HepG2 (cell line): Measurements from ENCODE around the gene HINT1. TPM values are rescaled to one million over a fixed set of nuclear protein-coding genes. Genes with fewer than 3 reads are reported as not detected.
A peak's percentile ranks its signal among the peaks of the same experiment; 100 is the strongest.

ENCODE experiments used
- TAF15 ChIP-seq: fragments of 200-400 bp; formaldehyde crosslinking; IDR thresholded peaks from one replicate; pipeline ENCODE4 v1.6.1; 2018; ENCODE audit warnings: mild to moderate bottlenecking, low read depth, low read length; ENCODE audit not compliant: poor library complexity, severe bottlenecking
- YEATS2 ChIP-seq: sonication (generic); formaldehyde crosslinking; IDR thresholded peaks from 2 replicates; pipeline ENCODE4 v1.4.0; 2020; ENCODE audit warnings: missing genetic modification reagents, borderline replicate concordance
- ZBTB20 ChIP-seq: sonication (generic); formaldehyde crosslinking; IDR thresholded peaks from 2 replicates; pipeline ENCODE4 v1.8.1; 2023; ENCODE audit warnings: missing genetic modification reagents, low read depth, mild to moderate bottlenecking, borderline replicate concordance
- ZBTB38 ChIP-seq: sonication (generic); formaldehyde crosslinking; IDR thresholded peaks from 2 replicates; pipeline ENCODE4 v1.5.1; 2020; ENCODE audit warnings: mild to moderate bottlenecking, missing genetic modification reagents
- ZNF143 ChIP-seq: sonication (generic); formaldehyde crosslinking; IDR thresholded peaks from 2 replicates; pipeline ENCODE4 v1.4.0; 2020; ENCODE audit warnings: missing genetic modification reagents
- polyA plus RNA-seq, 8 experiments: library from polyadenylated mRNA; depleted of rRNA in 3 of 8; stranded (reverse) in 7 of 8; unstranded in 1 of 8; fragments of >200 nt; fragmentation: Illumina TruSeq in 4 of 8; extraction: Trizol in 4 of 8; gene quantifications; 2 replicates each; pipeline versions ENCODE4 v1.2.1 to v1.2.3, GENCODE V29; 2011 to 2016; ENCODE audit warnings: low read depth in 4 of 8, missing spikeins in 1 of 8, mixed read lengths in 1 of 8; ENCODE audit not compliant: insufficient read depth in 1 of 8
- total RNA-seq, 5 experiments: library from RNA; depleted of rRNA; stranded (reverse); fragments of >200 nt; fragmentation: Illumina TruSeq; extraction: Trizol; gene quantifications; 2 replicates each; pipeline ENCODE4 v1.2.3, GENCODE V29; 2016; ENCODE audit warnings: low read depth in 1 of 5
- TF ChIP-seq, protein P1 (sequence below): sonication (generic); formaldehyde crosslinking; IDR thresholded peaks from 2 replicates; pipeline ENCODE4 v1.4.0; 2020; ENCODE audit warnings: mild to moderate bottlenecking, missing genetic modification reagents
- TF ChIP-seq, protein P2 (sequence below), 2 experiments: fragments of 450-650 bp in 1 of 2; sonication (generic) in 1 of 2; formaldehyde crosslinking in 1 of 2; IDR thresholded peaks; 2 replicates each; pipeline versions ENCODE4 v1.6.1 to v1.8.0; 2016 to 2022; ENCODE audit warnings: antibody characterized with exemption in 1 of 2, mild to moderate bottlenecking in 1 of 2, missing genetic modification reagents in 1 of 2

The HINT1 gene
- total and polyA plus RNA-seq, 2 of the 13 experiments (the other 11 are each of a cell fraction or from before 2014, with no cell fraction given): 428 to 997 TPM

DNA sequence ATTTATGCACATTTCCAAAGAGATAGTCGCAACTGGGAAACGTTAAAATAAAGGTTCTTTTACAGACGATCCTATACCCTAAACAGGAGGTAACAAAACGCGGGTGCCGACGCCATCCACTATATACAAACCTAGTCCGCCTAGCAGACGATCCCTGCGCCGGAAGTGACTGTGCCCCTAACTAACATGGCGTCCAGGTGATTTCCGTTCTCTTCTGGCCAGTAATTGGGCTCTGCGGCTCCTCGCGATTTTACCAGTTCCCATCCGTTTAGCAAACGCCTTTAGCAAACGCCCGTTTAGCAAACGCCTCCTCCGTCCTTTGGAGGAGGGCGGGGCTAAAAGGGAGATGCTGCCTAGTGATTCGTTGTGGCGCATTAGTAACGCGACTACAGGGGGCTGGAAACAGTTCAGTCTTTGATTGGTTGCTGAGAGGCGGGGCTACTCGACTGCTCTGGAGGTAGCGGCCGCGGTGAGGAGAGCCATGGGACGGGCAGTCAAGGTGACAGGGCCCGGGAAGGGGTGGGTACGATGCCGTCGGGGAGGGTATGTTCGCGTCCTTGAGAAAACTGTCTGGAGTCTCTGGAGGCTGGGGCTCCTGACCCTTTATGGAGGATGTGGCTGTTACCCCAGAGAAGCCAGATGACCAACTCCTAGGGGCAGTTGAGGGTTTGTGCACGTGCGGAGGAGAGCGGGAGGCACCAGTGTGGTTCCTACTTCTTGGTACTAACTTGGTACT, 5.7 kb upstream of the HINT1 start, which contains the start of gene LYRM7 (continued):
- TF ChIP-seq, protein P1, sequence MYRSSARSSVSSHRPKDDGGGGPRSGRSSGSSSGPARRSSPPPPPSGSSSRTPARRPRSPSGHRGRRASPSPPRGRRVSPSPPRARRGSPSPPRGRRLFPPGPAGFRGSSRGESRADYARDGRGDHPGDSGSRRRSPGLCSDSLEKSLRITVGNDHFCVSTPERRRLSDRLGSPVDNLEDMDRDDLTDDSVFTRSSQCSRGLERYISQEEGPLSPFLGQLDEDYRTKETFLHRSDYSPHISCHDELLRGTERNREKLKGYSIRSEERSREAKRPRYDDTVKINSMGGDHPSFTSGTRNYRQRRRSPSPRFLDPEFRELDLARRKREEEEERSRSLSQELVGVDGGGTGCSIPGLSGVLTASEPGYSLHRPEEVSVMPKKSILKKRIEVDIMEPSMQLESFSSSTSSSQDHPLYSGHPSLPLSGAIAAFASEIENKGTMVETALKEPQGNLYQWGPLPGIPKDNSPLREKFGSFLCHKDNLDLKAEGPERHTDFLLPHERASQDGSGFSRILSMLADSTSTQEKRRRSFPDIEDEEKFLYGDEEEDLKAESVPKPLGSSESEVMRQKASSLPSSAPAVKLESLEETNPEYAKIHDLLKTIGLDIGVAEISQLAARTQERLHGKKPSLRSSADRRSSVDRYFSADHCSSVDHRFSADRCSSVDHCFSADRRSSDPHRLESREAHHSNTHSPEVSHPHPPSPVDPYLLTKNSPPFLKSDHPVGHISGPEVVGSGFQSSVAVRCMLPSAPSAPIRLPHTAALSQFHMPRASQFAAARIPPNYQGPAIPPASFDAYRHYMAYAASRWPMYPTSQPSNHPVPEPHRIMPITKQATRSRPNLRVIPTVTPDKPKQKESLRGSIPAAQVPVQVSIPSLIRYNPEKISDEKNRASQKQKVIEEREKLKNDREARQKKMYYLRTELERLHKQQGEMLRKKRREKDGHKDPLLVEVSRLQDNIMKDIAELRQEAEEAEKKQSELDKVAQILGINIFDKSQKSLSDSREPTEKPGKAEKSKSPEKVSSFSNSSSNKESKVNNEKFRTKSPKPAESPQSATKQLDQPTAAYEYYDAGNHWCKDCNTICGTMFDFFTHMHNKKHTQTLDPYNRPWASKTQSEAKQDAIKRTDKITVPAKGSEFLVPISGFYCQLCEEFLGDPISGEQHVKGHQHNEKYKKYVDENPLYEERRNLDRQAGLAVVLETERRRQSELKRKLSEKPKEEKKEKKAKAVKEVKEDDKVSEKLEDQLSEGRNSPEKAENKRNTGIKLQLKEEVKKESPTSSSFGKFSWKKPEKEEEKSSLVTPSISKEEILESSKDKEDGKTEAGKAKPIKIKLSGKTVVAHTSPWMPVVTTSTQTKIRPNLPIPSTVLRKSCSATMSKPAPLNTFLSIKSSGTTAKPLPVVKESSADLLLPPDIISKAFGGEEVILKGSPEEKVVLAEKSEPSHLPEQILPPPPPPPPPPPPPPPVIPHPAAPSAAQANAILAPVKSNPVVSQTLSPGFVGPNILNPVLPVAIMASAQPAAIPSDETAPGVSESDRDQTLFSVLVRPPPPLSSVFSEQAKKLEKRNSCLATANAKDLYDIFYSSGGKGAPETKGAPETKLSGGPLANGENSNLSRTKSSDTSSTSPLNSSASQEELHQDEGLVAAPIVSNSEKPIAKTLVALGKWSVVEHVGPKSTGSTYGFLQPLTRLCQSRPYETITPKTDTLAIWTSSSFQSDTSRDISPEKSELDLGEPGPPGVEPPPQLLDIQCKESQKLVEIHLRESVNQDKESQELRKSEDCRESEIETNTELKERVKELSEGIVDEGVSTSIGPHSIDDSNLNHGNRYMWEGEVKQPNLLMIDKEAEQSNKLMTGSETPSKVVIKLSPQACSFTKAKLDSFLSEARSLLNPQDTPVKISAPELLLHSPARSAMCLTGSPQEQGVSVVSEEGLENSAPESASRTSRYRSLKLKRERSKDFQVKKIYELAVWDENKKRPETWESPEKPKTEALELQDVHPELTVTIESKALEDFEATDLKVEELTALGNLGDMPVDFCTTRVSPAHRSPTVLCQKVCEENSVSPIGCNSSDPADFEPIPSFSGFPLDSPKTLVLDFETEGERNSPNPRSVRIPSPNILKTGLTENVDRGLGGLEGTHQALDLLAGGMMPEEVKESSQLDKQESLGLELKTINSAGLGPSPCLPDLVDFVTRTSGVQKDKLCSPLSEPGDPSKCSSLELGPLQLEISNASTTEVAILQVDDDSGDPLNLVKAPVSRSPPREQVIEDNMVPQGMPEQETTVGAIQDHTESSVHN (CRISPR knock-in tag): no peak
- TF ChIP-seq ZBTB38 (CRISPR knock-in tag) (peak; percentile 23; the same call in 1 of the 2 replicates), ZBTB20 (CRISPR knock-in tag) (0 out of 2 replicates have a peak, but pooled peaks have one; percentile 9), TAF15 (no peak), YEATS2 (peak; percentile 94), ZNF143 (no peak)
- TF ChIP-seq, protein P2, sequence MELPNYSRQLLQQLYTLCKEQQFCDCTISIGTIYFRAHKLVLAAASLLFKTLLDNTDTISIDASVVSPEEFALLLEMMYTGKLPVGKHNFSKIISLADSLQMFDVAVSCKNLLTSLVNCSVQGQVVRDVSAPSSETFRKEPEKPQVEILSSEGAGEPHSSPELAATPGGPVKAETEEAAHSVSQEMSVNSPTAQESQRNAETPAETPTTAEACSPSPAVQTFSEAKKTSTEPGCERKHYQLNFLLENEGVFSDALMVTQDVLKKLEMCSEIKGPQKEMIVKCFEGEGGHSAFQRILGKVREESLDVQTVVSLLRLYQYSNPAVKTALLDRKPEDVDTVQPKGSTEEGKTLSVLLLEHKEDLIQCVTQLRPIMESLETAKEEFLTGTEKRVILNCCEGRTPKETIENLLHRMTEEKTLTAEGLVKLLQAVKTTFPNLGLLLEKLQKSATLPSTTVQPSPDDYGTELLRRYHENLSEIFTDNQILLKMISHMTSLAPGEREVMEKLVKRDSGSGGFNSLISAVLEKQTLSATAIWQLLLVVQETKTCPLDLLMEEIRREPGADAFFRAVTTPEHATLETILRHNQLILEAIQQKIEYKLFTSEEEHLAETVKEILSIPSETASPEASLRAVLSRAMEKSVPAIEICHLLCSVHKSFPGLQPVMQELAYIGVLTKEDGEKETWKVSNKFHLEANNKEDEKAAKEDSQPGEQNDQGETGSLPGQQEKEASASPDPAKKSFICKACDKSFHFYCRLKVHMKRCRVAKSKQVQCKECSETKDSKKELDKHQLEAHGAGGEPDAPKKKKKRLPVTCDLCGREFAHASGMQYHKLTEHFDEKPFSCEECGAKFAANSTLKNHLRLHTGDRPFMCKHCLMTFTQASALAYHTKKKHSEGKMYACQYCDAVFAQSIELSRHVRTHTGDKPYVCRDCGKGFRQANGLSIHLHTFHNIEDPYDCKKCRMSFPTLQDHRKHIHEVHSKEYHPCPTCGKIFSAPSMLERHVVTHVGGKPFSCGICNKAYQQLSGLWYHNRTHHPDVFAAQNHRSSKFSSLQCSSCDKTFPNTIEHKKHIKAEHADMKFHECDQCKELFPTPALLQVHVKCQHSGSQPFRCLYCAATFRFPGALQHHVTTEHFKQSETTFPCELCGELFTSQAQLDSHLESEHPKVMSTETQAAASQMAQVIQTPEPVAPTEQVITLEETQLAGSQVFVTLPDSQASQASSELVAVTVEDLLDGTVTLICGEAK (IDR thresholded peaks at IDR 0.05): peak; percentile 87
- TF ChIP-seq, protein P2 (CRISPR knock-in tag; IDR thresholded peaks at IDR 0.05): peak; percentile 29; the same call in 1 of the 2 replicates
